ENCODE data around the gene SPATS2.

- TF ChIP-seq CTCF (IDR thresholded peaks at IDR 0.05) (peak in 8 of 12 donors; percentile 14 to 52 (median 40)), POLR2A (IDR thresholded peaks at IDR 0.05) (peak; percentile 11 to 64)
These were observed 446 bp upstream of the SPATS2 start for GRCh38 chr12:49366652-49367380.

Measured in heart left ventricle (tissue), 13 donors.